Liver (tissue), 9 donors: ENCODE results near the gene NEUROD1. TPM values are rescaled to one million over a fixed set of nuclear protein-coding genes. Genes with fewer than 3 reads are reported as not detected.

Source experiments
- DNase-seq: peaks from one replicate; pipeline ENCODE4 v3.0.0-alpha.2; 2017; ENCODE audit warnings: low spot score
- H3K27ac ChIP-seq, 2 donors: one replicate each; pipeline ENCODE4 v1.7.0; 2013; ENCODE audit warnings: inconsistent platforms in 2 of 2, low read length in 2 of 2, control low read depth in 1 of 2, low read depth in 1 of 2, mild to moderate bottlenecking in 1 of 2
- H3K27me3 ChIP-seq, 4 donors: one replicate each; pipeline versions ENCODE4 v1.6.1 to v1.7.0; 2013; ENCODE audit warnings: low read length in 3 of 4, inconsistent platforms in 1 of 4, mild to moderate bottlenecking in 1 of 4, moderate library complexity in 1 of 4; ENCODE audit not compliant: control insufficient read depth in 4 of 4, insufficient read depth in 4 of 4
- H3K36me3 ChIP-seq, 4 donors: one replicate each; pipeline versions ENCODE4 v1.6.1 to v1.7.0; 2013; ENCODE audit warnings: low read length in 3 of 4, mild to moderate bottlenecking in 3 of 4, low read depth in 1 of 4, moderate library complexity in 1 of 4; ENCODE audit not compliant: control insufficient read depth in 4 of 4, insufficient read depth in 3 of 4
- H3K4me1 ChIP-seq, 4 donors: one replicate each; pipeline versions ENCODE4 v1.6.1 to v1.7.0; 2013; ENCODE audit warnings: low read length in 3 of 4, mild to moderate bottlenecking in 3 of 4, moderate library complexity in 1 of 4; ENCODE audit not compliant: control insufficient read depth in 4 of 4, insufficient read depth in 4 of 4
- H3K4me3 ChIP-seq, 3 donors: one replicate each; pipeline versions ENCODE4 v1.6.1 to v1.7.0; 2013; ENCODE audit warnings: low read length in 3 of 3, control low read depth in 1 of 3, low read depth in 1 of 3, mild to moderate bottlenecking in 1 of 3
- H3K9ac ChIP-seq, 2 donors: one replicate each; pipeline ENCODE4 v1.7.0; 2013; ENCODE audit warnings: low read length in 2 of 2, mild to moderate bottlenecking in 2 of 2, moderate library complexity in 2 of 2, control low read depth in 1 of 2, low read depth in 1 of 2
- H3K9me3 ChIP-seq, 4 donors: one replicate each; pipeline versions ENCODE4 v1.6.1 to v1.7.0; 2013; ENCODE audit warnings: low read length in 3 of 4; ENCODE audit not compliant: control insufficient read depth in 4 of 4
- ATF3 ChIP-seq: IDR thresholded peaks from 2 replicates; pipeline ENCODE4 v1.6.1; 2016; ENCODE audit warnings: antibody characterized with exemption
- CTCF ChIP-seq: fragments of 150-350 bp; IDR thresholded peaks from 2 replicates; pipeline ENCODE4 v1.5.1; 2017; ENCODE audit warnings: improper control_type of control experiment, low read depth, low read length; ENCODE audit not compliant: missing input control
- EGR1 ChIP-seq, 2 donors: IDR thresholded peaks; 2 replicates each; pipeline ENCODE4 v1.6.1; 2016 to 2018; ENCODE audit warnings: antibody characterized with exemption in 2 of 2, low read depth in 2 of 2
- FOXA1 ChIP-seq: IDR thresholded peaks from 2 replicates; pipeline ENCODE4 v1.6.1; 2016; ENCODE audit warnings: antibody characterized with exemption
- GABPA ChIP-seq, 2 donors: IDR thresholded peaks in 1 of 2; conservative IDR thresholded peaks in 1 of 2; 2 replicates each; pipeline ENCODE4 v1.6.1; 2016; ENCODE audit warnings: antibody characterized with exemption in 2 of 2, mild to moderate bottlenecking in 1 of 2, moderate library complexity in 1 of 2
- HNF4G ChIP-seq: IDR thresholded peaks from 2 replicates; pipeline ENCODE4 v1.6.1; 2016; ENCODE audit warnings: antibody characterized with exemption
- JUND ChIP-seq, 2 donors: IDR thresholded peaks; 2 replicates each; pipeline ENCODE4 v1.6.1; 2016; ENCODE audit warnings: antibody characterized with exemption in 2 of 2
- MAX ChIP-seq: IDR thresholded peaks from 2 replicates; pipeline ENCODE4 v1.6.1; 2016; ENCODE audit warnings: antibody characterized with exemption
- NR2F2 ChIP-seq: IDR thresholded peaks from 2 replicates; pipeline ENCODE4 v1.6.1; 2016; ENCODE audit warnings: antibody characterized with exemption
- RAD21 ChIP-seq, 2 donors: IDR thresholded peaks; 2 replicates each; pipeline ENCODE4 v1.6.1; 2016; ENCODE audit warnings: antibody characterized with exemption in 2 of 2, mild to moderate bottlenecking in 2 of 2
- REST ChIP-seq: IDR thresholded peaks from 2 replicates; pipeline ENCODE4 v1.6.1; 2016; ENCODE audit warnings: antibody characterized with exemption, mild to moderate bottlenecking
- RXRA ChIP-seq, 2 donors: IDR thresholded peaks; 2 replicates each; pipeline ENCODE4 v1.6.1; 2017 to 2018; ENCODE audit warnings: antibody characterized with exemption in 2 of 2, mild to moderate bottlenecking in 1 of 2
- SP1 ChIP-seq: IDR thresholded peaks from 2 replicates; pipeline ENCODE4 v1.6.1; 2018; ENCODE audit warnings: antibody characterized with exemption, mild to moderate bottlenecking
- TAF1 ChIP-seq: conservative IDR thresholded peaks from 2 replicates; pipeline ENCODE4 v1.6.1; 2016; ENCODE audit warnings: antibody characterized with exemption, mild to moderate bottlenecking
- YY1 ChIP-seq: IDR thresholded peaks from 2 replicates; pipeline ENCODE4 v1.6.1; 2016; ENCODE audit warnings: antibody characterized with exemption, mild to moderate bottlenecking
- WGBS: extraction: QIAGEN DNeasy Blood & Tissue Kit; methylation state at CpG from one replicate; pipeline ENCODE4 v1.1.7; 2013; 5-methylcytosine and 5-hydroxymethylcytosine counted together
- polyA plus RNA-seq, 2 donors: library from polyadenylated mRNA; stranded (reverse) in 1 of 2; unstranded in 1 of 2; fragments of 200-250 nt in 1 of 2; fragments of >200 nt in 1 of 2; fragmentation: Nextera tagmentation in 1 of 2; extraction: Ambion mirVana in 1 of 2; gene quantifications; one replicate each; pipeline versions ENCODE4 v1.2.1 to v1.2.3, GENCODE V29; 2013 to 2015
- total RNA-seq, 2 donors: library from RNA; depleted of rRNA; stranded (reverse); fragments of >200 nt; gene quantifications; one replicate each; pipeline ENCODE4 v1.2.3, GENCODE V29; 2014
- donor health status: healthy.
- donor health status: healthy.
- donor health status: healthy.
- donor health status: healthy.
- donor health status: healthy.

NEUROD1 gene
- total and polyA plus RNA-seq, 4 donors: not detected

- Histone ChIP-seq H3K36me3 (no peaks in the 10 kb centered on the region), H3K4me3 (no peak overlapping the region), H3K27me3 (peaks cover 0 to 10% (median 0%) of the 10 kb centered on the region in 4 donors), H3K4me1 (no peaks in the 10 kb centered on the region), H3K9ac (no peak overlapping the region), H3K27ac (no peak overlapping the region), H3K9me3 (no peaks in the 10 kb centered on the region)
- TF ChIP-seq REST (no peak), GABPA (IDR thresholded peaks at IDR 0.05 in 1 of 2, conservative IDR thresholded peaks at IDR 0.05 in 1 of 2) (no peak), MAX (no peak), NR2F2 (no peak), TAF1 (no peak), FOXA1 (no peak), EGR1 (IDR thresholded peaks at IDR 0.05; ENCODE audit: low read depth in 2 of 2) (no peak)
- no peak for DNase-seq
- 57% methylated on average over 2 of the region's 2 CpGs for WGBS
These were observed 10.5 kb upstream of the NEUROD1 start for GRCh38 chr2:181690860-181691259.

GRCh38 chr2:181686576-181687185 lies 6.4 kb upstream of the NEUROD1 start:
- H3K4me3 ChIP-seq: no peak overlapping the region
- H3K27ac ChIP-seq: no peak overlapping the region
- no peaks in the 10 kb centered on the region for H3K36me3 ChIP-seq
- TF ChIP-seq EGR1 (IDR thresholded peaks at IDR 0.05; ENCODE audit: low read depth in 2 of 2) (no peak), JUND (IDR thresholded peaks at IDR 0.05) (no peak), RXRA (IDR thresholded peaks at IDR 0.05) (no peak), CTCF (no peak), ATF3 (no peak), RAD21 (IDR thresholded peaks at IDR 0.05) (no peak), NR2F2 (no peak), FOXA1 (no peak), REST (no peak), SP1 (no peak), HNF4G (no peak), YY1 (no peak), GABPA (IDR thresholded peaks at IDR 0.05 in 1 of 2, conservative IDR thresholded peaks at IDR 0.05 in 1 of 2) (no peak)
- no peak for DNase-seq
- peaks cover 0 to 5% (median 0%) of the 10 kb centered on the region in 4 donors for H3K9me3 ChIP-seq
- H3K9ac ChIP-seq: no peak overlapping the region
- H3K27me3 ChIP-seq: peaks cover 0 to 23% (median 8%) of the 10 kb centered on the region in 4 donors
- WGBS: 54% methylated on average over 6 of the region's 6 CpGs
- H3K4me1 ChIP-seq: peaks cover 2 to 8% (median 4%) of the 10 kb centered on the region in 4 donors
